Peyer's patch (tissue), 4 donors: Measurements from ENCODE around the gene C9orf50.

Experiments used
- CTCF ChIP-seq, 6 experiments: fragments of 450-650 bp in 4 of 6; fragments of 200-600 bp in 2 of 6; sonication (generic) in 1 of 6; IDR thresholded peaks; one replicate each; pipeline ENCODE4 v1.5.1; 2017 to 2019; ENCODE audit warnings: antibody characterized with exemption in 6 of 6, mild to moderate bottlenecking in 3 of 6, moderate library complexity in 1 of 6
- POLR2A ChIP-seq, 2 donors: fragments of 450-650 bp; IDR thresholded peaks; one replicate each; pipeline ENCODE4 v1.5.1; 2017; ENCODE audit warnings: antibody characterized with exemption in 2 of 2, mild to moderate bottlenecking in 2 of 2, moderate library complexity in 2 of 2

- TF ChIP-seq CTCF (IDR thresholded peaks at IDR 0.05) (no peak), POLR2A (IDR thresholded peaks at IDR 0.05) (no peak)
Measured at GRCh38 chr9:129644365-129644764, 23.5 kb upstream of the C9orf50 start.
